Measurements from ENCODE around the gene POU4F1.

DNA sequence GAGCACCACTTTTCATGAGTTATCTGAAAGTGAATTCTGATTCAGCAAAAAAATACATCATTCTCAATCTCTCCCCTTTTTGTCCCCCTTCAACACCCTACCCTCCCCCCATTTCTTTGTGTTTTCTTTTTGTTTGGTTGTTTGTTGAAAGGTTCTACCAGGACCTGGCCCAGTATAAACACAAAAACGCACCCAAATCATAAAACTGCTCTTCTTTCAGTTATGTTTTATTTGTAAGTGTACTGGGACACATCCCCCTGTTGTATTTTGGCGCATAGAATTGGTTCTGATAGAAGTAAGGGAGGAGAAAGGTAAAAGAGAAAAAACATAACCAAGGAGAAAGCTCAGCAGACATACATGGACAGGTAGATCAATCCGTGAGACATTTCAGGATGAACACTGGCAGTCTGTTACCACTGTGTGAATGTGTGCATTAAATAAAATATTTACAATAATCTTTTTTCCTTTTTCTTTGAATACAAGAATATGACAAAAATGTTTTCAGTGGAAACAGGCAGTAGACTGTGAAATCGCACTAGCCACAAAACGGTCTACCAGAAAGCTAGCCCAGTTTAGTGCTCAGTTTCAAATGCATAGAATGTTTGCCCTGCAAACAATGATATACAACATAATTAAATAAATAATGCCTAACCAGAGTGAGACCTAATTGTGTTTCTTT is 4.2 kb downstream of the POU4F1 start:
- TF ChIP-seq POLR2A (IDR thresholded peaks at IDR 0.05) = no peak
- no peak for TF ChIP-seq CTCF (IDR thresholded peaks at IDR 0.05)

All from Peyer's patch (tissue), 4 donors.